Renal pelvis (tissue), 4 donors: ENCODE data around the gene PODNL1. TPM values are rescaled to one million over a fixed set of nuclear protein-coding genes. Genes with fewer than 3 reads are reported as not detected.
"Not testable (repeated sequence)": the region's sequence is repeated elsewhere in the genome, so short reads cannot be mapped to it uniquely, and the experiment has no call there.

Source experiments
- DNase-seq: peaks from one replicate; pipeline ENCODE4 v3.0.0-alpha.2; 2013
- polyA plus RNA-seq, 3 donors: library from polyadenylated mRNA; unstranded; fragments of 120-200 nt; gene quantifications; one replicate each; pipeline ENCODE4 v1.2.1, GENCODE V29; 2013; ENCODE audit not compliant: insufficient read length in 3 of 3

PODNL1 gene
- polyA plus RNA-seq, 3 donors, result 0.97 to 1.5 (median 1.4) TPM

- DNase-seq, result no peak
Observed at GRCh38 chr19:13929956-13930355, 8.3 kb downstream of the PODNL1 start.

DNA sequence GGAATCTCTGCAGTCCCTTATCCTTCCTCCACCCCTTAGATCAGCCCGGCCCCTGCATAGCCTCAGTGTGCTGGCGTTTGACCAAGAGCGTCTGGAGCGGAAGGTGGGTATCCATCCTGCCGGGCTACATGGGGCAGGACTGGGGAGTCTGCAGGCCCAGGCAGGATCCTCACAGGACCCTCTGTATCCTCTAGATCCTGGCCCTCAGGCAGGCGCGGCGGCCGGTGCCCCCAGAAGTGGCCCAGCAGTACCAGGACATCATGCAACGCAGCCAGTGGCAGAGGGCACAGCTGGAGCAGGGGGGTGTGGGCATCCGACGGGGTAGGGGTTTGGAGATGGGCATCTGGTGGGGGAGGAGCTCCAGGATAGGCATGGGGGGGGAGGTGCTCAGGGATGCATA lies 8.9 kb downstream of the PODNL1 start:
- DNase-seq, result no peak

- no peak for DNase-seq
Observed at GRCh38 chr19:13926715-13927114, 11.5 kb downstream of the PODNL1 start.

DNA sequence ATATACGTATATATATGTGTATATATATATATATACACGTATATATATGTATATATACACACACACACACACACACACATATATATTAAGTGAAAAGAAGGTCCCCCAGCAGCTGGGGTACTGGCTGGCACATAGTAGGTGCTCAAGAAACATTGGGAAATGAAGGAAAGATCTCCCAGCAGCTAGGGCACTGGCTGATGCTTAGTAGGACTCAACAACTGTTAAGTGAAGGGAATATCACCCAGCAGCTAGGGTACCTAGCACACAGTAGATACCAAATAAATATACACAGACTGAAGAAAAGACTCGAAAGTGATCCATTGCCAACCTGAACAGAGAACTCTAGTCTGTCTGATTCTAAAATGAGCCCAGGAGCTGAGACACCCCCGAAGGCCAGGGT lies 12.2 kb downstream of the PODNL1 start:
- no peak for DNase-seq

GRCh38 chr19:13923194-13923987 lies 14.8 kb downstream of the PODNL1 start:
- DNase-seq, result no peak

- not testable (repeated sequence) for DNase-seq
Observed at GRCh38 chr19:13922118-13922517, 16.1 kb downstream of the PODNL1 start.

- no peak for DNase-seq
Observed at GRCh38 chr19:13920940-13921747, 17.1 kb downstream of the PODNL1 start.

DNA sequence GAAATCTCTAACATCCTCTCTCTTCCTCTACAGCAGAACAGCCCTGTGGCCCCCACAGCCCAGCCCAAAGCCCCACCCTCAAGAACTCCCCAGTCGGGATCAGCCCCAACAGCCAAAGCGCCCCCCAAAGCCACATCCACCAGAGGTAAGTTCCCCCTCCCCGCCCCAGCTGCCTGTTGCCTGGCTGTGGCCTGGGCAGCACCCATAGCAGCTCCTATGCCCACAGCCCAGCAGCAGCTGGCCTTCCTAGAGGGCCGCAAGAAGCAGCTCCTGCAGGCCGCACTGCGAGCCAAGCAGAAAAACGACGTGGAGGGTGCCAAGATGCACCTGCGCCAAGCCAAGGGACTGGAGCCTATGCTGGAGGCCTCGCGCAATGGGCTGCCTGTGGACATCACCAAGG lies 17.7 kb downstream of the PODNL1 start:
- no peak for DNase-seq

DNA sequence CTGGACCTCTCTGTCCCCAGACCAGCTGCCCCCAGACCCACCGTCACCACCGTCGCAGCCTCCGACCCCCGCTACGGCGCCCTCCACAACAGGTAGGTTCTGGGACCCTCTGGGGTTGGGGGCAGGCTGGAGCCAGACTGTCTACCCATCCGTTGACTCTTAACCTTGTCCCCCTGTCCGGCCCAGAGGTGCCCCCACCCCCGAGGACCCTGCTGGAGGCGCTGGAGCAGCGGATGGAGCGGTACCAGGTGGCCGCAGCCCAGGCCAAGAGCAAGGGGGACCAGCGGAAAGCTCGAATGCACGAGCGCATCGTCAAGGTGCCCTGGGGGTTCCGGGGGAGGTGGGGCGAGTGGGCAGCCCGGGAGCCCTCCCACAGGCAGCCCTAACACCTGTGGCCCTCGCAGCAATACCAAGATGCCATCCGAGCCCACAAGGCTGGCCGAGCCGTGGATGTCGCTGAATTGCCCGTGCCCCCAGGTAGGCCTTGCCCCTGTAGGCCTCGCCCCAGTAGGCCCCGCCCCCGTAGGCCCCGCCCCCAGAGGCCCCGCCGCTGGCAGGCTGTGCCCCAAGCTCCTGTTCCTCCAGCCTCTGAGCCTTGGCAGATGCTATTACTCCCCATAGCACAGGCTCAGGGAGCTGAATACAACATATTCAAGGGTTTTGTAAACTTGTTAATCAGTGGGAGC lies 19.3 kb downstream of the PODNL1 start:
- no peak for DNase-seq

GRCh38 chr19:13917888-13918406 lies 20.3 kb downstream of the PODNL1 start:
- no peak for DNase-seq

GRCh38 chr19:13914777-13915176 lies 23.4 kb downstream of the PODNL1 start:
- DNase-seq, result no peak

GRCh38 chr19:13913352-13913751 lies 24.9 kb downstream of the PODNL1 start:
- DNase-seq, result no peak

GRCh38 chr19:13909430-13909829 lies 28.8 kb downstream of the PODNL1 start:
- DNase-seq, result no peak

DNA sequence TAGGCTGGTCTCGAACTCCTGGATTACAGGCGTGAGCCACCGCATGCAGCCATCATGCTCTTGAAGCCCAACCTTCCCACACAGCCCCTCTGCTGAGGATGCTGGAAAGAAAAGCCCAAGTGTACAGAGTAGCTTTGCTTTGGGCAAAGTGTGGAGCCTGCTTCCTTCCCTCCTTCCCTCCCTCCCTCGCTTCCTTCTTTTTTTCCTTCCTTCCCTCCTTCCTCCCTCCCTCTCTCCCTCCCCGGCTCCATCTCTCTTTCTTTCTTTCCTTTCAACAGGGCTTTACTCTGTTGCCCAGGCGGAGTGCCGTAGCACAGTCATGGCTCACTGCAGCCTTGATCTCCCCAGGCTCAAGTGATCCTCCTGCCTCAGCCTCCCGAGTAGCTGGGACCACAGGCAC lies 29.5 kb downstream of the PODNL1 start:
- no peak for DNase-seq

DNA sequence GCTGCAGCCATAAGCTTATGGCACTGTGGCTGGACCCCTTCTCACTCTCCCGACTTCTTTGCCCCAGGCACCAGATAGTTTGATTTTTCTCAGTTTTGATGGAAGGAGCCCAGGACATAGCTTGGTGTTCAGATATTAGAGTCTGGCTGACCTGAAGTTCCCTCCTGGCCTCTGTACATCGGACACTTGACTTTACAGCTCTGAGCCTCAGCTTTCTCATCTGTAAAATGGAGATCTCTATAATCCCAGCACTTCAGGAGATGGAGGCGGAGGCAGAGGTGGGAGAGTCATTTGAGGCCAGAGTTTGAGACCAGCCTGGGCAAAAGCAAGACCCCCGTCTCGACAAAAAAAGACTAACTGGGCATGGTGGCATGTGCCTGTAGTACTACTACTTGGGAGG lies 31.3 kb downstream of the PODNL1 start:
- DNase-seq, result no peak

GRCh38 chr19:13906521-13906904 lies 31.7 kb downstream of the PODNL1 start:
- DNase-seq, result no peak

DNA sequence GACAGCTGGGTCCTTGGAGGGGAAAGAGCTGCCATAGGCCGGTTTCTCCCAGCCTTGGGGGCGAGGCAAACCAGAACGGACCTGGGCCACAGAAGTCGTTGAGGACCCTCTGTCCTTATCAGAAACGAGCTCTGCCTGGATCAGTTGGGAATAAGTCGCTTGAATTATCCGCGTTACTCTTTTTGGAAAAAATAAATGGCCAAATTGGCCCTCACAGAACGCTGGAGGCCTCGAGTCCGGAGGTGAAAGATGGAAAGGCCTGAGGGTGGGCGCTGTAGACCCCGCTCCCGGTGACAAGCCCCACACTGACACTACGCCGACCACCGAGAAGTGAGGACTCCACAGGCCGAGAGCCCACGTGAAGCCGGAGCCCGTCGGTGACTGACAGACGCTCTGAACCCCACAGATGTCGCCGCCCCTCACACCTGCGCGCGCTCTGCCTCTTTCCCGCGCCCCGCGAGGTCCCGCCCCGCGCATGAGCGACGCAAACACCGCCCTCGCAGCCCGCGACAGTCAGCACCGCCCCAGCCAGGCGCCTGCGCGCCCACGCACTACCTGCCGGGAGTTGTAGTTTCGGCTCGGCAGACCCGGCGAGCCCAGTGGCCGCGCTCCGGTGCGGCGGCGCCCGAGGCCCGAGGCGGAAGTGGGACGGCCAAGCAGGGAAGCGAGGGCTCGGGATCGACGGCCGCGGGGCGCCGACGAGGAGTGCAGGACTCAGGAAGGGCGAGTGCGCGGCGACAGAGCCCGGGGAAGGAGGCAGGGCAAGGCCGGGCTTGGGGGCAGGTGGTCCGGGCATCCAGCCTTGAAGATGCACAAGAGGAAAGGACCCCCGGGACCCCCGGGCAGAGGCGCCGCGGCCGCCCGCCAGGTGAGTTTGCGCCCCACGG lies 32.3 kb downstream of the PODNL1 start, which contains the start of the genes BRME1 and CC2D1A:
BRME1 (minus strand) TSS at position 484 of the 887 bp plus-strand sequence. CDS start 1,225 bp downstream, outside the sequence.
CC2D1A (plus strand) TSS at position 568 of the 887 bp plus-strand sequence; CDS start at position 809, 241 bp downstream.
- DNase-seq, result peak; percentile 87

- DNase-seq, result no peak
Observed at GRCh38 chr19:13902993-13903555, 35.1 kb downstream of the PODNL1 start.

GRCh38 chr19:13899912-13900584 lies 38.2 kb downstream of the PODNL1 start:
- no peak for DNase-seq

DNA sequence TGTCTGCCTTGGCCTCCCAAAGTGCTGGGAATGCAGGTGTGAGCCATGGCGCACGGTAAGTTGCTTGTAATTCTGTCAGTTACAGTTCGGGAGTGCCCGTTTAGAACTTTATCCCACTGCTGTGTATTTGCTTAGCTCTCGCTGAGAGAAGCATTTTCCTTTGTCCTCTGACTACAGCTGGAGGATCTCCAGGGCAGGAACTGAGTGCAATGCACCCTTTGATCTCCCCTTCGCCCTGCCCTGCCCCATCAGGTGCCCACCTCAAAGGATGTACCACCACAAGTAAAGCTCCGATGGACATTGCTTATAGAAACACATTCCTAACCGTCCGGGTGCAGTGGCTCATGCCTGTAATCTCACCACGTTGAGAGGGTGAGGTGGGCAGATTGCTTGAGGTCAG lies 38.8 kb downstream of the PODNL1 start:
- DNase-seq, result no peak
